K562 treated with DMSO at 1 percent for 4 hours (cell line): Measurements from ENCODE around the gene HYCC1. TPM values are rescaled to one million over a fixed set of nuclear protein-coding genes. Genes with fewer than 3 reads are reported as not detected.

Source experiments
- total RNA-seq: library from RNA; unstranded; fragments of 300-600 nt; gene quantifications from 2 replicates; pipeline ENCODE4 v1.2.3, GENCODE V29; 2022; ENCODE audit not compliant: insufficient read depth

HYCC1 gene
- 13.4 and 14.3 TPM in 2 replicates for total RNA-seq

GRCh38 chr7:23013715-23014649, at the start of gene HYCC1:
TSS of gene HYCC1 (minus strand) at chr7:23014130. CDS start at chr7:22991111, 23,019 bp downstream.

Other genes starting within 250 kb of the HYCC1 start
- gene TOMM7, start 191.3 kb downstream of the HYCC1 start, total RNA-seq = 538 and 694 TPM in 2 replicates
- 23.3 and 25.5 TPM in 2 replicates for gene KLHL7, start 91.7 kb upstream of the HYCC1 start, total RNA-seq
- 44.2 and 48.9 TPM in 2 replicates for gene NUP42, start 167.9 kb upstream of the HYCC1 start, total RNA-seq
- gene GPNMB, start 232.6 kb upstream of the HYCC1 start, total RNA-seq = 0.80 and 2.7 TPM in 2 replicates